OCI-LY7 (cell line): Measurements from ENCODE around the gene SH3BP5L. TPM values are rescaled to one million over a fixed set of nuclear protein-coding genes. Genes with fewer than 3 reads are reported as not detected.

Experiments
- BruUV-seq: library from RNA; stranded (reverse); fragments of 400-500 nt; replicated peaks from 2 replicates; lab custom pipeline; 2021; lab: Mats Ljungman, UMichigan
- CTCF ChIA-PET: fragments of 300-600 bp; sonication (Branson Sonifier 250); formaldehyde crosslinking; loops from one replicate; lab custom pipeline; 2022; ENCODE audit warnings: antibody characterized with exemption; ENCODE audit not compliant: unreplicated experiment; lab: Charles Lee
- POLR2A ChIA-PET: fragments of 300-600 bp; sonication (Branson Sonifier 250); formaldehyde crosslinking; loops from one replicate; lab custom pipeline; 2022; ENCODE audit warnings: antibody characterized with exemption; lab: Charles Lee
- DNase-seq: peaks from one replicate; pipeline ENCODE4 v3.0.0-alpha.2; 2015; ENCODE audit warnings: low spot score
- H2AFZ ChIP-seq: fragments of 200-600 bp; sonication (generic), shearing (Covaris generic); 2 replicates; pipeline ENCODE4 v1.6.1; 2014; ENCODE audit warnings: mild to moderate bottlenecking, antibody characterized with exemption, low read length, moderate library complexity
- H3K27ac ChIP-seq: fragments of 200-600 bp; sonication (generic); 2 replicates; pipeline ENCODE4 v1.5.1; 2014; ENCODE audit warnings: mixed run types, low read depth, mild to moderate bottlenecking, moderate library complexity, low read length, inconsistent platforms; ENCODE audit not compliant: poor library complexity, severe bottlenecking
- H3K36me3 ChIP-seq: fragments of 200-600 bp; sonication (generic); 2 replicates; pipeline ENCODE4 v1.6.1; 2014; ENCODE audit warnings: mild to moderate bottlenecking, antibody characterized with exemption, low read length, moderate library complexity, mixed read lengths; ENCODE audit not compliant: insufficient read depth
- H3K4me1 ChIP-seq: fragments of 200-600 bp; sonication (generic); 2 replicates; pipeline ENCODE4 v1.5.1; 2014; ENCODE audit warnings: mild to moderate bottlenecking, low read length; ENCODE audit not compliant: insufficient read depth, poor library complexity, severe bottlenecking
- H3K4me2 ChIP-seq: fragments of 200-600 bp; sonication (generic); 2 replicates; pipeline ENCODE4 v1.6.1; 2014; ENCODE audit warnings: mild to moderate bottlenecking, low read length
- H3K4me3 ChIP-seq: fragments of 200-600 bp; sonication (generic); 2 replicates; pipeline ENCODE4 v1.5.1; 2014; ENCODE audit warnings: mild to moderate bottlenecking, low read depth, low read length; ENCODE audit not compliant: poor library complexity, severe bottlenecking
- H3K79me2 ChIP-seq: fragments of 200-600 bp; sonication (generic); 2 replicates; pipeline ENCODE4 v1.6.1; 2016; ENCODE audit warnings: low read depth, mild to moderate bottlenecking, low read length, moderate library complexity, mixed read lengths; ENCODE audit not compliant: insufficient read depth
- H3K9me2 ChIP-seq: fragments of 200-600 bp; sonication (generic); 2 replicates; pipeline ENCODE4 v1.6.1; 2016; ENCODE audit warnings: mild to moderate bottlenecking, low read length, mixed read lengths; ENCODE audit not compliant: insufficient read depth
- H3K9me3 ChIP-seq: fragments of 200-600 bp; sonication (generic); 2 replicates; pipeline ENCODE4 v1.6.1; 2014; ENCODE audit warnings: mild to moderate bottlenecking, mixed run types, low read length, mixed read lengths
- H4K20me1 ChIP-seq: fragments of 200-600 bp; sonication (generic); 2 replicates; pipeline ENCODE4 v1.6.1; 2014; ENCODE audit warnings: mild to moderate bottlenecking, antibody characterized with exemption, low read length, moderate library complexity, mixed read lengths; ENCODE audit not compliant: insufficient read depth
- EZH2phosphoT487 ChIP-seq: fragments of 200-600 bp; sonication (generic); IDR thresholded peaks from 2 replicates; pipeline ENCODE4 v1.6.1; 2018; ENCODE audit warnings: low read depth, borderline replicate concordance, mild to moderate bottlenecking, mixed run types, antibody characterized with exemption, low read length, moderate library complexity, mixed read lengths
- intact Hi-C: fragments of 100-400 bp; cut with micrococcal nuclease; formaldehyde crosslinking; loops from one replicate; pipeline ENCODE4 v1.10.0; 2022; ENCODE audit not compliant: unreplicated experiment
- total RNA-seq, 2 experiments: library from RNA; depleted of rRNA in 1 of 2; stranded (reverse); fragments of >200 nt in 1 of 2; shearing (Covaris generic) in 1 of 2; gene quantifications; 2 replicates each; pipeline ENCODE4 v1.2.3, GENCODE V29; 2014 to 2022
- TF ChIP-seq, protein P1 (sequence below): fragments of 200-600 bp; sonication (generic); conservative IDR thresholded peaks from 2 replicates; pipeline ENCODE4 v1.5.1; 2014; ENCODE audit warnings: mild to moderate bottlenecking, antibody characterized with exemption, low read length, moderate library complexity, mixed read lengths

The SH3BP5L gene
- total RNA-seq, 2 experiments from 2014 or later = 16.9 to 21.8 TPM

- intact Hi-C loops = no loop called here
- no peaks in the 10 kb centered on the region for H3K9me3 ChIP-seq
- no peak overlapping the region for H2AFZ ChIP-seq
- CTCF ChIA-PET = no interaction called here
- H3K4me1 ChIP-seq = peaks cover 42% of the 10 kb centered on the region
- no peak for DNase-seq
- H3K79me2 ChIP-seq = peaks cover 6% of the 10 kb centered on the region; the same call in 1 of the 2 replicates
- peaks cover 44% of the 10 kb centered on the region for H3K36me3 ChIP-seq
- H3K9me2 ChIP-seq = no peaks in the 10 kb centered on the region
- H4K20me1 ChIP-seq = no peaks in the 10 kb centered on the region
- no peak overlapping the region for H3K27ac ChIP-seq
- BruUV-seq = no TSS peak
- H3K4me3 ChIP-seq = no peak overlapping the region
- POLR2A ChIA-PET = interaction anchor here (0.7 to 2.8 kb wide), 4 partner anchors 14 to 80 kb away, joined by 3 to 17 read pairs (median 6); partner anchors contain the start of gene ZNF672
- H3K4me2 ChIP-seq = no peak overlapping the region
- TF ChIP-seq, protein P1, sequence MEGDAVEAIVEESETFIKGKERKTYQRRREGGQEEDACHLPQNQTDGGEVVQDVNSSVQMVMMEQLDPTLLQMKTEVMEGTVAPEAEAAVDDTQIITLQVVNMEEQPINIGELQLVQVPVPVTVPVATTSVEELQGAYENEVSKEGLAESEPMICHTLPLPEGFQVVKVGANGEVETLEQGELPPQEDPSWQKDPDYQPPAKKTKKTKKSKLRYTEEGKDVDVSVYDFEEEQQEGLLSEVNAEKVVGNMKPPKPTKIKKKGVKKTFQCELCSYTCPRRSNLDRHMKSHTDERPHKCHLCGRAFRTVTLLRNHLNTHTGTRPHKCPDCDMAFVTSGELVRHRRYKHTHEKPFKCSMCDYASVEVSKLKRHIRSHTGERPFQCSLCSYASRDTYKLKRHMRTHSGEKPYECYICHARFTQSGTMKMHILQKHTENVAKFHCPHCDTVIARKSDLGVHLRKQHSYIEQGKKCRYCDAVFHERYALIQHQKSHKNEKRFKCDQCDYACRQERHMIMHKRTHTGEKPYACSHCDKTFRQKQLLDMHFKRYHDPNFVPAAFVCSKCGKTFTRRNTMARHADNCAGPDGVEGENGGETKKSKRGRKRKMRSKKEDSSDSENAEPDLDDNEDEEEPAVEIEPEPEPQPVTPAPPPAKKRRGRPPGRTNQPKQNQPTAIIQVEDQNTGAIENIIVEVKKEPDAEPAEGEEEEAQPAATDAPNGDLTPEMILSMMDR = no peak
- TF ChIP-seq EZH2phosphoT487 = no peak
These were observed 5.6 kb downstream of the SH3BP5L start for GRCh38 chr1:248820041-248820585.

GRCh38 chr1:248818505-248819374 lies 7.0 kb downstream of the SH3BP5L start:
- no peak for DNase-seq
- H3K79me2 ChIP-seq = no peaks in the 10 kb centered on the region
- H3K4me1 ChIP-seq = peaks cover 30% of the 10 kb centered on the region
- H4K20me1 ChIP-seq = no peaks in the 10 kb centered on the region
- peak overlapping the region; percentile 27; the same call in 1 of the 2 replicates for H3K4me2 ChIP-seq
- ChIA-PET CTCF (no interaction called here), POLR2A (interaction anchor here (0.7 to 2.3 kb wide), 3 partner anchors 13 to 81 kb away, joined by 4 to 8 read pairs (median 6); no protein-coding TSS in a partner anchor)
- H3K9me2 ChIP-seq = no peaks in the 10 kb centered on the region
- no peak overlapping the region for H3K27ac ChIP-seq
- TF ChIP-seq, protein P1 = no peak
- TF ChIP-seq EZH2phosphoT487 = no peak
- BruUV-seq = no TSS peak
- no peak overlapping the region for H3K4me3 ChIP-seq
- no peak overlapping the region for H2AFZ ChIP-seq
- no peaks in the 10 kb centered on the region for H3K9me3 ChIP-seq
- intact Hi-C loops = no loop called here
- peaks cover 55% of the 10 kb centered on the region for H3K36me3 ChIP-seq
